ENCODE results near the gene FAM237B.

GRCh38 chr7:90337106-90337505, 16.0 kb upstream of the FAM237B start:
- TF ChIP-seq CTCF (IDR thresholded peaks at IDR 0.05; ENCODE audit: low read depth, low read length, missing input control): no peak
- TF ChIP-seq ZBTB33 (IDR thresholded peaks at IDR 0.05): no peak
- no peak for TF ChIP-seq ATF3 (IDR thresholded peaks at IDR 0.05)

All from liver (tissue), 3 donors.